Measurements from ENCODE around the gene DCHS2. TPM values are rescaled to one million over a fixed set of nuclear protein-coding genes. Genes with fewer than 3 reads are reported as not detected.

DCHS2 gene
- polyA plus RNA-seq, 3 donors = not detected

GRCh38 chr4:154230091-154230490 lies 261.5 kb downstream of the DCHS2 start:
- DNase-seq = no peak
- Mint-ChIP-seq H3K27ac (no peak overlapping the region), H3K27me3 (ENCODE audit: low read depth in 3 of 3) (no peaks in the 10 kb centered on the region), H3K36me3 (no peaks in the 10 kb centered on the region), H3K4me3 (no peak overlapping the region), H3K9me3 (peaks cover 0 to 3% (median 0%) of the 10 kb centered on the region in 7 donors), H3K4me1 (no peaks in the 10 kb centered on the region)
- no CpG with 5 or more reads among the region's 2 CpGs for WGBS (ENCODE audit: insufficient coverage)
- intact Hi-C loops (cut with micrococcal nuclease) = no loop called here
- Histone ChIP-seq H3K4me1 (ENCODE audit: control insufficient read depth in 1 of 2, insufficient read depth in 2 of 2, low read length in 2 of 2) (no peaks in the 10 kb centered on the region), H3K4me2 (replicated peaks; ENCODE audit: extremely low read depth, low read length, poor library complexity, severe bottlenecking) (no peak overlapping the region), H3K36me3 (replicated peaks in 1 of 2; ENCODE audit: control insufficient read depth in 1 of 2, insufficient read depth in 2 of 2, low read length in 2 of 2) (no peaks in the 10 kb centered on the region), H3K9ac (ENCODE audit: insufficient read depth, low read length, poor library complexity, severe bottlenecking) (no peak overlapping the region), H4K20me1 (ENCODE audit: insufficient read depth, low read length) (no peaks in the 10 kb centered on the region), H3K79me2 (ENCODE audit: insufficient read depth, low read length) (no peaks in the 10 kb centered on the region), H3K9me3 (replicated peaks in 1 of 2; ENCODE audit: control insufficient read depth in 1 of 2, insufficient read depth in 1 of 2, low read length in 2 of 2) (no peaks in the 10 kb centered on the region), H3K27ac (ENCODE audit: low read depth in 1 of 2, low read length in 2 of 2) (no peak overlapping the region), H2AFZ (ENCODE audit: insufficient read depth, low read depth, low read length, poor library complexity, severe bottlenecking) (no peak overlapping the region), H3K27me3 (ENCODE audit: control insufficient read depth in 2 of 2, insufficient read depth in 2 of 2, low read length in 2 of 2) (no peaks in the 10 kb centered on the region), H3K4me3 (replicated peaks in 1 of 3; ENCODE audit: low read depth in 2 of 3, low read length in 3 of 3) (no peak overlapping the region)
- TF ChIP-seq CTCF (IDR thresholded peaks at IDR 0.05) = no peak

- Histone ChIP-seq H3K9me3 (replicated peaks in 1 of 2; ENCODE audit: control insufficient read depth in 1 of 2, insufficient read depth in 1 of 2, low read length in 2 of 2) (peaks cover 0 to 5% of the 10 kb centered on the region in 2 donors), H4K20me1 (ENCODE audit: insufficient read depth, low read length) (no peaks in the 10 kb centered on the region), H3K4me2 (replicated peaks; ENCODE audit: extremely low read depth, low read length, poor library complexity, severe bottlenecking) (no peak overlapping the region), H3K36me3 (replicated peaks in 1 of 2; ENCODE audit: control insufficient read depth in 1 of 2, insufficient read depth in 2 of 2, low read length in 2 of 2) (no peaks in the 10 kb centered on the region), H3K9ac (ENCODE audit: insufficient read depth, low read length, poor library complexity, severe bottlenecking) (no peak overlapping the region), H3K4me3 (replicated peaks in 1 of 3; ENCODE audit: low read depth in 2 of 3, low read length in 3 of 3) (no peak overlapping the region), H3K27ac (ENCODE audit: low read depth in 1 of 2, low read length in 2 of 2) (no peak overlapping the region), H3K27me3 (ENCODE audit: control insufficient read depth in 2 of 2, insufficient read depth in 2 of 2, low read length in 2 of 2) (no peaks in the 10 kb centered on the region), H3K79me2 (ENCODE audit: insufficient read depth, low read length) (no peaks in the 10 kb centered on the region), H2AFZ (ENCODE audit: insufficient read depth, low read depth, low read length, poor library complexity, severe bottlenecking) (no peak overlapping the region), H3K4me1 (ENCODE audit: control insufficient read depth in 1 of 2, insufficient read depth in 2 of 2, low read length in 2 of 2) (no peaks in the 10 kb centered on the region)
- H3K9me3 Mint-ChIP-seq = peaks cover 0 to 4% (median 2%) of the 10 kb centered on the region in 7 donors
- H3K36me3 Mint-ChIP-seq = no peaks in the 10 kb centered on the region
- intact Hi-C loops (cut with micrococcal nuclease) = no loop called here
- DNase-seq = no peak
- no peaks in the 10 kb centered on the region for H3K4me1 Mint-ChIP-seq
- no peak overlapping the region for H3K27ac Mint-ChIP-seq
- no peak overlapping the region for H3K4me3 Mint-ChIP-seq
- peaks cover 0 to 1% (median 0%) of the 10 kb centered on the region in 3 donors for H3K27me3 Mint-ChIP-seq (ENCODE audit: low read depth in 3 of 3)
- TF ChIP-seq CTCF (IDR thresholded peaks at IDR 0.05) = no peak
Measured at GRCh38 chr4:154222875-154223274, 268.7 kb downstream of the DCHS2 start.

Data from CD14-positive monocyte (primary cell).